GM21737 (cell line): ENCODE results near the gene PLB1.

Experiments used
- ATAC-seq: cut with Tn5 transposase; IDR thresholded peaks from one replicate; pipeline ENCODE4 v1.9.1; 2021; ENCODE audit warnings: mild to moderate bottlenecking, moderate library complexity; ENCODE audit not compliant: unreplicated experiment

Gene PLB1

DNA sequence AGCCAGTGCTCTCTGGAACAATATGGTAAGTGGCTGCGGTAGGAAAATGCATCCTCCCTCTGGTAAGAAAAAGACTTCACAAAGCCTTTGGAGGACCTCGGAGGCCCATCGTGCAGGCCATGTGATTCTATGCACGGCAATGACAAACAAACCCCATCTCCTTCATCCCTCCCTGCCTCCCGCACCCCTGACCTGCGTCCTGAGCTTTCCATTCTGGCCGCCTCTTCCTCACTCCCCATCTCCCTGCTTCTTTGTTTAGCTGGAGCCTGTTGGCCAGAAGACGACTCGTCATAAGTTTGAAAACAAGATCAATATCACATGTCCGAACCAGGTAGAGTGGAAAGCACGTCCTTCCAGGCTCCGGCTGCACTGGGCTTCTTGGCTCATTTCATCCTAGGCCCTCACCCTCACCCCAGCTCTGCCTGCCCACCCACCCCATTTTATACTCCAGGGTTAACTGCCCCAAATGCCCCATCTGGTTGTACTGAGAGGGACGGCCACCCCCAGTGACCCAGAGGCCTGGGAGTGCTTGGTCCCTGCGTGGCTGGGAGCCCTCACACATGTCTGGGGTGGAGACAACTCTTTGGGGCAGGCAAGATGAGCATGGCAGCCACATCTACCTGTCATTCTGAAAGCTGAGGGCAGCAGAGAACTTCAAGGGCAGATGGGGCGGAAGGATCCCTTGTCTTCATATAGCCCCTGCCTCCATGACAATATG lies 94.0 kb downstream of the PLB1 start:
- no peak for ATAC-seq

DNA sequence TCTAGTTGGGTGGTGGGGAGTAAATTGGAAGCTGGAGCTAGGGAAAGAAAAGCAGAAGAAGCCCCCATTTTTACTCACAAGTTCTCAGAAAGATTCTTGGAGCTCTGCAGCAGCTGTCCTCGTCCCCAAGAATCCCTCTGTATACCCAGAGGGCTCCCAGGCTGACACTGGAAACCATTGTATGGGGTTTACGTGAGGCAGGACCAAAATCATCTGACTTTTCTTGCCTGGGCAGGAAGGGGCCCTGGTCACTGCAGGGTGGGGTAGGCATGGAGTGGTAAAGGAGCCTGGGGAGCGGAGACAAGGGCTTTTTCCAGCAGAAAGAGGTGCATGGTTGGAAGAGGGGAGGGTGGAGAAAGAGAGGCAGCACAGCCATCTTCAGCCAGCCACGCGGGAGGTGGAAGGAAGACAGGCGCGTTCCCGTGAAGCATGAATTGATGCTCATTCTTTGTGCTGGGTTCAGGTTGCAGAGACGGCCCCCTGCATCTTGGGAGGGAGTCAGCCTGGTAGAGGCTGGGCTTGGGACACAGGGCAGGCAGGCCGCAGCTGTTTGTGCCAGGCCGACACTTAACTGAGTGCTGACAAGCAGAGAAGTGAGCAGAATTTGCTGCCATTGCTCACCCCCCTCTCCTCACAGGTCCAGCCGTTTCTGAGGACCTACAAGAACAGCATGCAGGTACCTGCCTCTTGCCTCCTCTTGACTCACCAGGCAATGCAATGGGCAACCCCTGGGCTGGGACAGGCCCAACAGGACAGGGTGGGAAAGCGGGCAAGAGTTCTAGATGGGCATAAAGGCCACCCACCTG lies 94.8 kb downstream of the PLB1 start:
- ATAC-seq, result no peak

- ATAC-seq, result no peak
These were observed 96.0 kb downstream of the PLB1 start for GRCh38 chr2:28591711-28592335.

GRCh38 chr2:28592481-28592880 lies 96.6 kb downstream of the PLB1 start:
- ATAC-seq, result no peak

- no peak for ATAC-seq
These were observed 97.4 kb downstream of the PLB1 start for GRCh38 chr2:28593160-28593755.

DNA sequence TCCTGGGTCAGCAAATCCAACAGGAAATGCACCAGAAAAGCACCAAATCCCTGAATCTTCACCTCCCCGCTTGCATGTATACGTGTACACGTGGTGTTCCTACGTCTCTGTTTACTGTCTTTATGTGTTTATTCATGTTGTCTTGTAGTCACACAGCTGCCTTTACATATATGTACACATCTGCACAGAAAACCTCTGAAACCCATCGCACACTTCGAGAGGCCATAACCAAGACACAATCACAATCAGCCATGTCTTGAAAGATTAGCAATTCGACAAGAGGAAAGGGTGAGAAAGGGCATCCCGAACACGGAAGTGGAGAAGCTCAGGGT lies 98.1 kb downstream of the PLB1 start:
- ATAC-seq, result no peak

- no peak for ATAC-seq
These were observed 98.7 kb downstream of the PLB1 start for GRCh38 chr2:28594332-28595108.

GRCh38 chr2:28595323-28595722 lies 99.5 kb downstream of the PLB1 start:
- no peak for ATAC-seq

- no peak for ATAC-seq
These were observed 102.6 kb downstream of the PLB1 start for GRCh38 chr2:28598484-28598883.

DNA sequence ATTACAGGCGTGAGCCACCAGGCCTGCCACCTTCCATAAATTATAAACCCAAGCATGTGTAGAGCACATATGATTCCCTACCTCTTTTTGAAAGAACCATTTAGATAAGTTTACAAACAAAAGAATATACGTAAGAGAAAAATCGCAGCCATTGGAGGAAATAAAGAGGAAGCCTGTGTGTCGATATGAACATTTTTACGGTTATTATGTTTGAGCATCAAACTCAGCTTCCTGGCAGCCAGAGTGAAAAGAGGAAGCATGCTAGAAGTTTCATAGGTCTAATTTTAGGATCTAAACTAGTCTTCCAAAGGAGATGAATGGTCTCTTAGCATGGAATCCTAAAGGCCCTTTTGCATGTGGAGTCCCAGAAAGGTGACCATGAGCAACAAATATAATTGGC lies 104.3 kb downstream of the PLB1 start:
- no peak for ATAC-seq

DNA sequence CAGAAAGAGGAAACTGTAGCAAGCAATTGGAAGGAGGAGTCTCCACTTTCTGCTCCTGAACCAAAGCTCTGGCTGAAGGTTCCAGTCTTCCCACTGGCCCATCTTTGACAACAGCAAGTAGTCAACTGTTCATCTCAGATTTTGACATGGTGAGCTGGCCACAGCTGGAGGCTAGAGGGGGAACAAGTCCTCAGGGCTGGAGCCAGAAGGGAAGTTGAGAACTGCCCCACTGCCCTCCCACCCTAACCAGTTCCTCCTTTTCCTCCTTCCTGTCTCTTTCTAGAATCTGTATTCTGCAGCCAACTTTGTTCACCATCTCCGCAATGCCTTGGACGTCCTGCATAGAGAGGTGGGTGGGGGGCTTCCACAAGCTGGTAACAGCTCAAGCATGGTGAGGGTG lies 105.8 kb downstream of the PLB1 start:
- ATAC-seq, result no peak

- ATAC-seq, result no peak
These were observed 106.3 kb downstream of the PLB1 start for GRCh38 chr2:28602136-28602660.

DNA sequence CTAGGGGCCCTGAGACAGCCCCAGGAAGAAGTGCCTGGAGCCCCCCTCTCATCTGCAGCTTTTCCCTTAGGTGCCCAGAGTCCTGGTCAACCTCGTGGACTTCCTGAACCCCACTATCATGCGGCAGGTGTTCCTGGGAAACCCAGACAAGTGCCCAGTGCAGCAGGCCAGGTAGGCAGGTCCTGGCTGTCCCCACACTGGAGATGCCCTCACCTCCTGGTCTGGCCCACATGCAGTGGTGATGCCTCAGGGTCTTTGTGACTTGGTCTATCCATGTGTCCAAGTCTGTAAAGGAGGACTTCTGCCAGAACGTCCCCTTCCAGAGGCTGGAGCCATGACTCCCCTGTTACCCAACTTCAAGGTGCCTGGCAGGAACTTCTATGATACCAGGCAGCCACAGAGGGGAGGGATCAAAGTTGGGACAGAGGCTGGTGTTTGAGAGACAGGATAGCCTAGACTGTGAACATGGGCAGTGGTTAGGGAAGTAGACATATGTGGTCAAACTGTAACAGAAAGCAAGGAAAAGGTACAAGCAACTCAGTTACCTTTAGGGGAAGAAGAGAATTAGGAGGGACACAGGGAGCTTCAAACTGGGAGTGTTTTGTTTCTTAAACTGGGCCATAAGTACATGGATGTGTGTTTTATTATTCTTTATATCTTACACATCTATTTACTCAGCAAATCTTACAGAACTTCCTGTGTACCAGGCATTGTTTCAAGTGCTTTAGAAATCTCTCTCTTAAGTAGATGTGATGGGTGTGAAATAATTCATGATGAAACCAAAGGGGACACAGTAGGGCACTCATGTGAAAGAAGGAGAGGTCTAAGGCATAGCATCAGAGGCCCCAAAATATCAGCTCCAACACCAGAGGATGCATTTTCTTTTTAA lies 107.1 kb downstream of the PLB1 start:
- ATAC-seq, result no peak

DNA sequence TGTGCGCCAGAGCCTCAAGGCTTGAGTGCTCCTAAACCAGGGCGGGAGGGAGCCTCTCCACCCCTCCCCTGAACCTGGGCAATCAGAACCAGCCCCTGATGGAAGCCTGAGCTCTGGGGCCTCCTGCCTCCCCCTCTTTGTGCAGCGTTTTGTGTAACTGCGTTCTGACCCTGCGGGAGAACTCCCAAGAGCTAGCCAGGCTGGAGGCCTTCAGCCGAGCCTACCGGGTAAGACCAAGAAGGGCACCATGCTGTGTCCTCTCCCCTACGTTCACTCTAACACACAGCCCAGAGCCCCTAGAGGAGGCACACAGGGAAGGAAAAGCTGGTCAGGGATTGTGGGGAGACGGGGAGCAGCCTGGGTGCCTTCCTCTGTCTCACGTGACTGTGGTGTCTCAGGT lies 108.0 kb downstream of the PLB1 start:
- no peak for ATAC-seq

- no peak for ATAC-seq
These were observed 108.5 kb downstream of the PLB1 start for GRCh38 chr2:28604284-28604843.

- ATAC-seq, result no peak
These were observed 111.2 kb downstream of the PLB1 start for GRCh38 chr2:28606986-28607441.

DNA sequence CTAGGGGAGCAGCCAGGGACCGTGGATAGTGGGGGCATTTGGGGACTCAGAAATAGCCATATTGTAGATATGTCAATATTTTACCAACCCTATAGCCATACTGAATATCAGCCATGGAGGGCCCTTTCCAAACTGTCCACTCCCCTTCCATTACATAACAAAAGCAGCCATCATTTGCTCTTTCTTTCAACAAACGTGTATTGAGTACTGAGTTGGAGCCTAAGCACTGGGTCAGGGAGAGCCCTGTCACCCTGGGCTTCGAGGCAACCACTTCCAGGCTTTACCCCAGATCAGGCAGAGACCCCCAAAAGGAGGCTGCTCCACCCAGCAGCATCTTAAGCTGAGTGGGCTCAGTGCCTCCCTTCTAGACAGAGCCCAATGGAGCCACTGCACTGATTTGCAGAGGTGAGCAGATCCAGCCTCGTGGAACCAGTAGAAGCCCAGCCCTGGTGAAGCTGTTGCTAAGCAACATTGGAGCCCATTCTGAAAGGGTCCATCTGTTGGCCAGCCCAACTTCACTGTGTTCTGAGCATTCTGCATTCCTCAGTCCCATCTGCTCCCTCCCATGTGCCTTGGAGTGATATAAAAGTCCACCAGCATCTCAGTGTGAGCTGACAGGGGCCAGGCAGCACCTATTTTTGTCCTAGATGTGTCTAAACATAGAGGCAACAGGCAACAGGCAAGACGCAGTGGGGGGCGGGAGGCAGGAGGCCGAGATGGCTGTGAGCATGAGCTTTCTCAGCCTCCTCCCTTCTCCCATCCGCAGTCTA lies 112.1 kb downstream of the PLB1 start:
- no peak for ATAC-seq
